ENCODE measurements around the gene NKX3-2.

NKX3-2 gene

DNA sequence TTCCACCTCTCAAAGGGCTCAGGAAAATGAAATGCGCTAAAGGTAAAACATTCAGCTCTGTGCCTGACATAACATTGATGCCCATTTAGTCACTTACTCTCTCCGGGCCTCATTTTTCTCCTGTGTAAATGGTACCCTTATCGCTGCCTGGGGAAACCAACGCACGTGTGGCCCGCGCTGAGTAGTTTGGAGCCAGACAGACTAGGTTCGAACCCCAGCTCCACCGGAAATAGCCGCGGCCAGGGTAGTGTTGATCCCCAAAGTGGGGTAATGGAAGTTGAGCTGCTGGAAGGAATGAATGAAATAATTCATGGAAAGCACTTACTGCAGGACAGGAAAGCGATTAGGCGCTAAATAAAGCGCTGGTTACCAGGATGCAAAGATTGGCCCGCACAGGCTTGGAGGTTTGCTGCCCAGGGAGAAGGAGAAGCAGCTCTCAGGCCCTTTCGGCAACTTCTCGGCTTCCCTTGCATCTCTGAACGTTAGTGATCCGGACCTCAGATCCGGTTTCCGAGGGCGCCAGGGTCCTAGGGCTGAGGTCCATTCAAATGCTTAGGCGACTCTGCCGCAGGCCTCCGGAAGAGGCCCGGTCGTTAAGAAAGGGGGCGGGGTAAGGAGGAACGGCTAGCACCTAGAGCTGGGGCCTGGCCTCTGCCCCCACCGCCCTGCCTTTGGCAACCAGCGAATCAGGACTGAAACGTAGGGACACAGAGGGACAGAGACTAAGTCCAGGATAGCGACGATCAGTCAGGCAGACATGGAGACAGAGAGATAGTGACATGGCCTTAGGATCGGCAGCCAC lies 13.3 kb downstream of the NKX3-2 start:
- DNase-seq, result no peak

DNA sequence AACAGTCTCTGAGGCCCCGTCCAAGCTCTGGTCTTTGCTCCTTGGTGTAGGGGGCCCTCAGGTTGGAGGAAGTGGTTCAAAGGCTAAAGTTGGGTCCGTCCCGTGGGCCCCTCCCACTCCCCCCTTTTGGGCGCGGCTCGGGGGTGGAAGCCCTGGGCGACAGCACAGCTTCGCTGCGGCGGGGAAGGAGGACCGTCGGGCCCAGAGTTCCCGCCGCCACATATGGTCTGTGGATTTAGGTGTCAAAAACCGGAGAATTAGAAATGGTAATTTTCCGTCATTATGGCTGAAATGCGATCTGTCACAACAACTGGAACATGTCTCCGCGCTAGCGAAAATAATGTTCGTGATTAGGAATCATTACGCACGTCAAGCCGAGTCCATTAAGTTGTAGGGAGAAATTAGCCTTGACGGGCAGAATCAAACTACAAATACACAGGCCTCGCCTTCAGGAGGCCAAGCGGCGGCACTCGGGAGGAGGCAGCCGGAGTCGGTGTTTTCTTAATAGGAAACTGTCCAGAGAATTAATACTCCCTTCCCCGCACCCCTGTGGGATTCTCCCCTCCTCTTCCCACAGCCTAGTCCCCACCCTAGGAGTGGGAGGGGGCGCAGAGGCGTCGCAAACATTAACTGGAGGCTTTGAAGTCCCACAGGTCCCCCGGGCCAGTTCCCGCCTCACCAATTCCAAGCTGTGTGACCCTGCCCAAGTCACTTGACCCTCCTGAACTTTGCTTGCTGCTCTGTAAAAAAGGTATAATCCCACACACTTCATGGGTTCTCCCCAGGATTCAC lies 15.0 kb downstream of the NKX3-2 start:
- no peak for DNase-seq

DNA sequence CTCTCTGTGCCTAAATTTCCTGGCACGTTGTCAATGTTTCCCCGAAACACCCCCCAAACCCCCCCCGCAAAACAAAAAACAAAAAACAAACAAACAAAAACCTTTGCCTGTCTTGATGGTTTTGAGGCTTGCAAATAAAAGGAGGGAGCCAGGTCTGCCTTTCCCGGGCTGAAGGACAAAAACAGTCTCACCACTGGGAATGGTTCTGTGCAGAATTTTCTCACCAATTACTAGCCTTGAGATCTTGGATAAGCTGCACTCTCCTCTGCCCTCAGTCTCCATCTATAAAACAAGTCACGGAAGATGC lies 15.5 kb downstream of the NKX3-2 start:
- DNase-seq, result no peak

DNA sequence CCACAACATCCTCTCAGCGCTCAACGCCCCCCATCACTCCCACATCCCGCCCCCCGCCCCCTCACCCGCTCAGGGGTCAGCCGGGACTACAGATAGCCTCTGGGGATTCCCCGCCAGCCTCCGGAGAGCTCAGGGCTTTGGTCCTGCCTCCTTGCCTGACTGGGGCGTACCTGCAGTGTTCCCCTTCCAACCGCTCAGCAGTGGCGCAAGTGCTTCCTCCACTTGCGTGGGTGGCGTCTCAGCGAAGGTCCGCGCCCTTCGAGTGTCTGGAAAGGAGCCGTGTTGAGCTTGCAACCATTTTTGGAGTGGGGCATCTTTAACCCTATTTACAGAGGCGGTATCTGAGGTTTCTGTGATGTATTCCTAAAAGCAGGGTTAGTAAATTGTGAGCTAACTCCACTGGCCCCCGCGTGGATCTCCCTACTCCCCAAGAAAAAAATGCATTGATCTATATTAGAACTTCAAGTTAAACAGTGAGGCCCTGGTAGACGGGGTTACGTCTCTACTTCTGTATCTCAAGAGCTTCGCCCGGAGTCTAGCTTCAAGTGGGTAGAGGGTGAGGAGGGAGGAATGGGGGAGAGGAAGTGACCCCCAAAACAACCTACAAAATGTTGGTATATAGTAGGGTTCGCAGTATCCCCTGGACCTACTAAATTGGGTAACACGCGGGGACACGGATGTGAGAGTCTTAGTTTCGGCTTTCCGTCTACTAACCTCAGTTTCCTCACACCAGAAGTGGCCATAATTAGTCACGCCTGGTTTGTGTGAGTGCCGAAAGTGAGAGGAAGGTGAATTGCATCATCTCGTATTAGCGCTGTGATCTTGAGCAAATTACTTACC lies 16.1 kb downstream of the NKX3-2 start:
- DNase-seq, result no peak

DNA sequence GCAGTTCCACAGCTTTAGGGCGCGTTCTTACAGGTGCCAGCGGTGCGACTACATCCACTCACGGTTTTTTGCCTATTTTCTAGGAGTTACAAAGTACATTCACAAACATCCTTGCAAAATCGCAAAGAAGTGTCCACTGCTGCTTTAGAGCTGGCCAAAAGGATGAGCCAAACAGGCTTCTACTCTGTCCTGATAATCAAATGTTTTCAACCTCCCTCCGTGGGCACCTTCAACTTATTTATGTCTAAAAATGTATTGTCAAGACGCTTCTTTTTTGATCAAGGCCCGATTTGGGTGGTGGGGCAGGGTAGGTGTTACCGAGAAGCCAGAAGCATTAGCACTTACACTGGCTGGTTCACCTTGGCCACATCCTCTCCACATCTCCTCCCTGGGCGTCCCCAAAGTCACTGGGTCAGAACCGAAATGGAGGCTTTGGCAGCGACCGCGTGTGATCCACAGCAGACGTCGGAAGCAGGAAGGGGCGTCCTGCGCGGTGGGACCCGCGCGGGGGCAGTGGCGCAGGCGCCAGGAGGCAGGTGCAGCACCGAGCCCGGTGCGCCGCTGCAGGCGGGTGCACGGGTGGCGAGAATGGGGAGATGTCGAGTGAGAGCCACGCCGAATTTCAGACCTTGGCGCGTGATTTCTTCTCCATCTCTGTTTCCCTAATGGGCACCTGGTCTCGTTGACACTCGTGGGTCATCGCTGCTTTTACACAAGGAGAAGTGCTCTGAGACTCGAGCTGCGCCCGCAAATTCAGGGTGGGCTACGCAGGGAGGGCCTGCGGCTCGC lies 16.9 kb downstream of the NKX3-2 start:
- DNase-seq, result no peak

DNA sequence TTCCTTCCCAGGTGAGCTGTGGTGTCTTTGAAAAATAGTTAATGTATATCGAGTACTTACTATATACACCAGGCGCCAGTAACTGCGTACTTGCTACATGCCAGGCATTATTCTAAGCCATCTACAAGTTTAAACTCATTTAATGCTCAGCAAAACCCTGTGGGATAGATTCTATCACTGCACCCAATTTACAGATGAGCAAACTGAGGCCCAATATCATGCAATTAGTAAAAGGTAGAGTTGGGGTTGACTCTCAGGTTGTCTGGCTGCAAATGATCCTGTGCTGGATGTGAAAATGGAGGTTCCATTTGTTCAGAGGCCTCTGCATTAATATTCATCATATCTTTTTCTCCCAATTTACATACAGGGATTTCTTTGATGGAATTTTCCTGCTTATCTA lies 17.6 kb downstream of the NKX3-2 start:
- no peak for DNase-seq

DNA sequence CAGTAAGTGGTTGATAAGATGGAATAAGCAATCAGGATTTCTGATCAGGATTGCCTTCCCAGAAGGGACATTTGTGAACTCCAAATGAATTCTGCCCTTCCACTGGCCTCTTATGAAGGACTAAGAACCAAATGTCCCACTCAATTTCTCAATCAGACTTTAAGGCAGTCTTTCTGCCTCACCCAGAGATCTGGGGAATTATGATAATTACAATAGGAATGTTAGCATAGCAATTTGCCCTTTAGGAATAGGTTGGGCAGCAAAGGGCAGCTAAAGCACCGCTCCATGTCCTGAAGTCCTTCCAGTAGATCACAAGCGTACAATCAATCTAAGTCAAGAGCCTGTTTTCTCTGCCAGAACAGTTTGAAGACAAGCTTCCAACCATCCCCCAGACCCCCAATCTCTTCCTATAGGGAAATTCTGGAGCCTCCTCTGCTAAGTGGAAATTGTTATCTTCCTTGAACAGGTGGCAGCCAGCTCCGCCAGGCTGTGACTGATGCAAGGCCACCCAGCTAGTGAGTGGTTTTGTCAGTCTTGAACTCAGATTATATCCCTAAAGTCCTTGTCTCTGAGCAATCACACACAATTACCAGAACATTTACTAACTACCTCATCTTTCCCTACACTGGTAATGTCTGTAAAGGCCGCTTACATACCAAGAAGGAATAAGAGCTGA lies 18.6 kb downstream of the NKX3-2 start:
- no peak for DNase-seq

DNA sequence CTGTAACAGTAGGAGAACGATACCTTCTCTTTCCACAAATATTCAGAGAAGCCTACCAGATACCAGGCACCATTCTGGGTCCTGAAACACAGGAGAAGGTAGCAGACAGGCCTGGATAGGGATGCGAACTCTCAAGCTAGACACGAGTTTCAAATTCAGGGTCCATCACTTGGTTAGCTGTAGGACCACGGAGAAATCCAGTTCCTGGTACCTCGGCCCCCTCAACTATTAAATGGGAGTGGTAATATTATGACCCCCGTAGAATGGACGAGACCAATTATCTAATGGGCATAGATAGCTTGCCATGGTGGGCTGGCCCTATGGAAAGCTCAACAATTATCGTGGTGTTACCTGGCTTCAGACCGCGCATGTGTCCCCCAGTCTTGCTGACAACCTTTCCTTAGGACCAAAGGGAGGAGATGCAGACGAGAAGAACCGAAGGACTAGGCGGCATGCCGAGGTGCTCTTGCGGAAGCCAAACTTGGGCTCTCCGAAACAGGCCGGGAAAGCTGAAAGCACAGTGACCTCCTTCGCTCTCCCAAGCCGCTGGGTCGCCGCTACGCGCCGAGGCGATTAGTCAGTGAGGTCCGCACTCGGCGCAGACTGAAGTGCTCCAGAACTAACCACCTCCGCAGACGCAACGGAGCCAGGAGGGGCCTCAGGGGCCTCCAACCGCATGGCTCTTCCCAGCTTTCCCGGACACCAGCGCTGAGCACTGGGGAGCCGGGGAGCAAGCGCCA lies 19.6 kb downstream of the NKX3-2 start:
- DNase-seq, result no peak

DNA sequence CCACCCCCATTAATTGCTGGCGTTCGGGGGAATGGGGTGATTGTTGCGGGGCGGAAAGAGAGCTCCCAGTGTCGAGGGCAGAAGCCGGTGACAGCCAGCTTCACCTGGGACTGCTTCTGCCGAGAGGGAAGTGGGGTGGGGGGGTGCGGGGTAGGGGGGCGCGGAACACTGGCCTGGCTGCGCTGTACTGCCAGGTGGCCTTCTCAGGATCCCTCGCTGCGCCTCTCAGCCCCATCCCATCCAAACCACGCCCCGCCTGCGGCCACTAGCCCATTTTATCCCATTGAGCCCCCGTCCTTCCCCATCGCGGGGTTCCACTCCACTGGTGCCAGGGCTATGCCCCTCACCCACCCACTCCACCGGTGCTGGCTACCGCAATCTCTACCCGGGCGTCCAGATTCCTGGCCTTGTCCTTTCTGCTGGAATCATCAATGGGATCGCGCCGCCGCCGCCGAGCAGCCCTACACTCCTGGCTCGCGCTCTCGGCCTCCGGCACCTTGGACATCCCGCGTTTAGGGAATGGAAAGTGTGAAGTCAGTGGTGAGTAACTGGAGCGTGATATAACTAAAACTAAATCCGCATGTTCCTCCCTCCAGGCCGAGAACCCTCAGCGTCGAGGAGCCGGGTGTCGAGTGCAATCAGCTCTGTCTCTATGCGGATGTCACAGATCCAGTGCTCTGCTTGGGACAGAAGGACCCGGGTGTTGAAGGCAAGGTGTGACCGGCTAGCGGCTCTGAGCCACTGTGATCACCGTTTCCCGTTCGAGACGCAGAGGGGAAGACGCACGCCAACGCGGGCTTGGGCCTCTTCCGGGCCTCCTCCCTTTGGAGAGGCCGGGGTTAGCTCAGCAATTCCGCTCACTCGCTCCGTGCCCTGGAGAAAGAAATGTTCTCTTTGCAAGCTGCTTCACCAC lies 20.5 kb downstream of the NKX3-2 start:
- DNase-seq, result no peak

DNA sequence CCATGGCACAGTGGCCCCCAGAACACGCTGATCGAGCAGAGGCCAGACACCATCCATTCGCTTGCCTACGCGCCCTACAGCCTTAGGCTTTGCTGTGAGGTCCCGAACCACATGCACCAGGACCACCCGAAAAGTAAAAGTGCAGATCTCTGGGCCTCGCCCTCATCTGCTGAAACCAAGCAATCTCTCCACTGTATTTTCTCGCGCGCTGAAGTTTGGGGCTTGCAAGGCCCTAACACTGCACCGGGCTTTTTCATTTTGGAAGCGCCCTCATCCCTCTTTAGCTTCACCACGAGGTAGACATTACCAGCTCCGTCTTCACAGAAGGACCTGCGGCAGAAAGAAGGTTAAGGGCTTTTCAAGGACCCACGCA lies 21.2 kb downstream of the NKX3-2 start:
- no peak for DNase-seq

DNA sequence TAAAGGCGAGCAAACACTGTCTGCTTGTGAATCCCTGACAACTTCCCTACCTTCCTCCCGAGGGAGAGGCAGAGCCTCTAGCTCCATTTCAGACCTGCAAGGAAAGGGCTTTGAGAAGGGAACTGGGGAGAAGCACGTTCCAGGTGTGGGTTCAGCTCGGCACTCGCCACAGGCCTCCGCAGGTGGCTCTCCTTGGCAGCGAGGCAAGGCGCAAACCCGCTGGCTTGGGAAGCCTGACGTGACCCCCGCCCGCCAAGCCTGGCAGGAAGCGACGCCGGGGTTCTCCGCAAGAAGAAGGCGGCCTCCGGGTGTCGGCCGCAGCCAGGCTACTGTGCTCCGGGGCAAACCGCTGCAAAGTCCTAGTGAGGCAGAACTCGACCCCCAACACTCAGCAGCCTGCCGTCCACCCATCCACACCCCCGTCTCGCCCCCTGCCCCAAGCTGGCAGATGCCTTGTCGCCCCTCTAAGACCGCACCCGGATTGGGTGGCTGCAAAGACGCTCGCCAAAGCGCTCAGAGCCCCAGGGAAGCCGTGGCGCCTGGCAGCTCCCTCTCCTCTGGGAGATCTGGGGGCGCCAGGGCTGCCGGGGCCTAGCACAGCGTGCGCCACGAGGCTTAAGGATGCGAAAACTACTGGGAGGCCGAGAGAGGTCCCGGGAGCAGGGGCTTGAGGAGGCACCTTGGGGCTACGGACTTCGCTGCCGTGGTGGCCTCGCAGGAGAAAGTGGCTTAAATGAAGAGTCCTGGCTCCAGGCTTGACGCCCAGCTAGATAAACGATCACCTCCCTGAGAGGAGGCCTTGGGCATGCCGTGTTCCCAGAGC lies 21.8 kb downstream of the NKX3-2 start:
- DNase-seq, result no peak

DNA sequence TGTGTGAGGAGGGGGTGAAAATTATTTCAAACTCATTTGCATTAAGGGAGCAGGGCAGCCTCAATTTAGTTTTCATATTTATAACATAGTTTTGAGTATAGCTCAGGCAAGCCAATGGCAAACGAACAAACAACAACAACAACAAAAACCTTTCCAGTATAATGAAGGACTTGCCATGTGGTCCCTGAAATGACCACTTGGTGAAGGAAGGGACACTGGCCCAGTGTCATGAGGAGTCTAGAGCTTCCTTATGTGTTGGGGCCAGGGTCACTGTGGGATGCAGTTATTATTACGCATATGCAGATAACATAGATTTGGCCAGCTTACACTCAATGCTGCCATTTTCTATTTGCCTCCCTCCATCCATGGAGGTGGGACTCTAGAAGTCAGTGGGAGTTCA lies 23.3 kb downstream of the NKX3-2 start:
- DNase-seq, result no peak

DNA sequence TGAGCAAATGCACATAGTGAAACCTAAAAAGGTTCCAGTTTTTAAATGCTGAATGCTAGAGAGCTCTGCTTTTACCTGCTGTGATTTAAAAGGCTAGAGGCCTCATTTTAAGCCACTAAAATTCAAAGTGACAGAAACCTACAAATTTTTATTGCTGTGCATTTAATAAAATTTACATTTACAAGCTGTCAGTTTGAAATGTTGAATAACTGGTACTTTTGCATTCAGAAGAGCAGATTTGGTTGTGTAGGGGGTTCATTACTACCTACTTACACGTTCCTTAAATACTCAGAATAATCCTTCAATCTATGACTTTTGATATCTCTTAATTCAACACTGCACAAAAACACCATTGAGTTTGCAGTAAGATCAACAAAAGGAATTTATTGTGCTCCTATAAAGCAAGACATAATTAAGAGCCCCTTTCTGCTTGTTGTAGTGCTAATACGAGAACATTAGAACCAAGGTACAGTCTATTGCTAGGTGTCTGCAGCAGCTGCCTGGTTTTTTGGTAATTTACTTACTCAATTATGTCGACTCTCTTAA lies 27.9 kb downstream of the NKX3-2 start:
- no peak for DNase-seq

DNA sequence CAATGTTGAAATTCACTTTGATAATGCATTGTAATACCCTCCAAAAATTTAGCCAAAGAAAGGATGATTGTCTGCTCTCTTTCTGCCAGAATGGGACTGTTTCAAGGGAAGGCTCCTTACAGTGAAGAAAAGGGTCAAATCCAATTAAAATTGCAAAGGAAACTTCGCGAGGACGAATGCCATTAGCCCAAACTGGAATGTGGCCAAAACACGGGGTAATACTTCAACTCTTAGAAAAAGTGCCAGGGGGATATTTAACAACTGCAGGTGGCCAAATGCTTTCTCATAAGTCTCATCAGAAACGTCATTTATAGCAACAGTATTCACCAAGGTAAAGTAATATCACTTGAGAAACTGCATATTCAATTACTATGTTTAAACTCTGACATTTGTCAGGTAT lies 29.0 kb downstream of the NKX3-2 start:
- DNase-seq, result no peak

DNA sequence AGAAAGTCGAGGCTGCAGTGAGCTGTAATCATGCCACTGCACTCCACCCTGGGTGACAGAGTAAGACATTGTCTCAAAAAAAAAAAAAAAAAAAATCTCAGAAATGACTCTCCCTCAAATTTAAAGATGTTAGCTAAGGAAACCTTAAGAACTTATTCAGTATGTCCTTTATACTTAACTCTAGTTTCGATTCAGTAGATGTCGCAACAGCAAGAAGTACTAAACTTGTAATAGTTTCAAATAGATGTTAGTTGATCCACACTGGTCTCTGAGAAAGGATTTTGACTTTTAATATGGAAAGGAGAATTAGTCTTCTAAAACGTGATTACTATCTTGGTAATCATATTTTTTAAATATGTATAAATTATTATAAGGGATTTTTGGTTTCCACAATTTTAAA lies 29.6 kb downstream of the NKX3-2 start:
- no peak for DNase-seq

DNA sequence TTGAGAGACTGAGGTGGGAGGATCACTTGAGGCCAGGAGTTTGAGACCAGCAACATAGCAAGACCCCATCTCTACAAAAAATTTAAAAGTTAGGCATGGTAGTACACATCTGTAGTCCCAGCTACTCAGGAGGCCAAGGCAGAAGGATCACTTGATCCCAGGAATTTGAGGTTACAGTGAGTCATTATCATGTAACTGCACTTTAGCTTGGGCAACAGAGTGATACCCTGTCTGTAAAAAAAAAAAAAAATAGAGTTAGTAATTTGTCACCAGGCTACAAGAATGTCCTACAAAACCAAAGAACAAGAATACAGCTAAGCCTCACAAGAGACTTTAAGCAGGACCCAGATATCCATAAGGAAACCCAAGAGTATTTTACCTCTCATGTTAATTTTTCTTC lies 33.2 kb downstream of the NKX3-2 start:
- DNase-seq, result no peak

DNA sequence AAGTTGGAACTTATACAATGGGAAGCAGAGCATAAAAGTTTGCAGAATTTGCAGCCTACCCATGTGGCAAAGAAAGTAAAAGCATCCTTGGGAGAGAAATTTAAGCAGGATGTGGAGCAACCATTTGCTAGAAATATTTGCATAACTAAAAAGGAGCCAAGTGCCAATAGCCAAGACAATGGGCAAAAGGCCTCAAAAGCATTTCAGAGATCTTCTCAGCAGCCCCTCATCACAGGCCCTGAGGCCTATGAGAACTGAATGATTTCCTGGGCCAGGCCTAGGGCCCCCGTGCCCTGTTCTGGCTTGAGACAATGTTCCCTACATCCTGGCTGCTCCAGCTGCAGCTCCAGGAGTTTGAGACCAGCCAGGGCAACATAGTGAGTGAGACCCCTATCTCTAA lies 34.9 kb downstream of the NKX3-2 start:
- no peak for DNase-seq

DNA sequence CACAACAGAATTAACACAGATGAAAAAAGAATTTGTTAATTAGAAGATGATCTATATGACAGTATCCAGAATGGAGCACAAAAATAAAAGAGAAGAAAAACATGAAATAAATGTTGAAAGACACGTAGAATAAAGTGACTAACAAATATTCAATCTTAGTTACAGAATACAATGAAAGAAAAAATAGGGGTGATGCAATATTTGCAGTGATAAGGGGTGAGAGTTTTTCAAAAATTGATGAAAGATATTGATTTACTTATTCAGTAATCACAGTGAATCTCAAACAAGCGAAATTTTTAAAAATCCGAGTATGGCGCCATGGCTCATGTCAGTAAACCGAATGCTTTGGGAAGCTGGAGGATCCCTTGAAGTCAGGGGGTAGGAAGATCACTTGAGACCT lies 39.9 kb downstream of the NKX3-2 start:
- DNase-seq, result no peak

DNA sequence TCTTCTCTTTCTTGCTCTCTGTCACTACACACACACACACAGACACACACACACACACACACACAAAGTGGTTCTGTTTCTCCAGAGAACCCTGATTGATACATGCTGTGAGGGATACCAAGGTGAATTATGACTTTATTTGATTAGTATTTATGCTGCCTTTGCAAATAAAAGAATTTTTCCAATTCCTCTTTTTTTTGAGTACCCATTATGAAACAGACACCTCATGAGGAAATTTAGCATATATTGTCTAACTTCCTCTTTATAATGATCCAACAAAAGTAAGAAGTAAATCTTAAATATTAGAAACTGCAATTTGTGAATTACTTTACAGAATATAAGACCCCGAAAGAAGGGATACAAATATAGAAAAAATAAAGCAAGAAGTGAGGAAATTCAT lies 45.8 kb downstream of the NKX3-2 start:
- no peak for DNase-seq

All from activated gamma-delta T cell treated with Interleukin-2 at 50 U/mL for 16 hours (primary cell).